HG03025 (cell line): ENCODE data around the gene DNAH3.
"Not testable (repeated sequence)": the region's sequence is repeated elsewhere in the genome, so short reads cannot be mapped to it uniquely, and the experiment has no call there.

Experiments
- ATAC-seq: cut with Tn5 transposase; IDR thresholded peaks from one replicate; pipeline ENCODE4 v1.9.1; 2021; ENCODE audit warnings: mild to moderate bottlenecking, moderate library complexity; ENCODE audit not compliant: unreplicated experiment, low FRiP score

DNAH3 gene

DNA sequence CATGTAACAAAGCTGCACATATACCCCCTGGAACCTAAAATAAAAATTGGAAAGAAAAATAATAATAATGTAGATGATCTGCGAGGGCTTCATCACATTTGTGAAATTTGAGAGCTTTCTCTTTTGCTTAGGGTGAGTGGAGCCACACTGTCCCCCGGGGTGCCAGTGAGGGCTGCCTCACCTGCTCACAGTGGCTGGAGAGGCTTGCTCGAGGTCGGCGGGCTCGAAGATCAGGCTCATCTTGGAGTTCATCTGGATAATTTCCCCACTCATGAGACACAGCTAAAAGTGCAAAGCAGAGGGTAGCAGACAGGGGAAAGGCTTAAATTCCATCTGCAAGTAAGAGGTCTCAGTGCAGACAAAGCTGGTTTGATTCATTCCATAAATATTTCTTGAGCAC, 123.8 kb downstream of the DNAH3 start:
- no peak for ATAC-seq

DNA sequence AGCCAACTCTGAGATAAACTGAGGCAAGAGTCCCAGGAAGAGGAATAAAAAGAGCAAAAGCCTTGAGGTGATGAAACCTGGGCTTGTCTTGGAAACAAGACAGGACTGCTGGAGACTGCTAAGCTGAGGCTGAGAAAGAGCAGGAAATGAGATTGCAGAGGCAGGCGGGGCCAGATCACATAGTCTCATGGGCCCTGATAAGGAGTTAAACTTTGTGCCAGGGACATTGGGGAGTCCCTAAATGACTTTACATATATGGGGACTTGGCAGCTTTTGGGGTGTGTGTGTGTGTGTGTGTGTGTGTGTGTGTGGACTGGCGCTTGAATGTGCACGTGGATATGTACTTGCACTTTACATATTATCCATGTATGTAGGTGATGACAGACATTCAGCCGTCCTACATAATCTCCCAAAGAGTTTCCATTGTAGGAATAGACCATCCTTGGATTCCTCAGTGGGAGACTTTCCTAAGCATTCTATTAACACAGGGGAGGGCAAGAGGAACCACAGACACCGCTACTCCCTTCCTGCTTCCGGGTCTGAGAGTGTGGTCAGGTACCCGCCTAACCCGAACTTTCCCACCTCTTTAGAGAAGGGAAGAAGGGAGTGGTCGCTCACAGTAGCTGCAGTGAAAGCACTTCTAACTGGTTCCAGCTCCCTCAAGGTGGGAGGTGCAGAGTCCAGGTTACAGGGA, 127.0 kb downstream of the DNAH3 start:
- no peak for ATAC-seq

DNA sequence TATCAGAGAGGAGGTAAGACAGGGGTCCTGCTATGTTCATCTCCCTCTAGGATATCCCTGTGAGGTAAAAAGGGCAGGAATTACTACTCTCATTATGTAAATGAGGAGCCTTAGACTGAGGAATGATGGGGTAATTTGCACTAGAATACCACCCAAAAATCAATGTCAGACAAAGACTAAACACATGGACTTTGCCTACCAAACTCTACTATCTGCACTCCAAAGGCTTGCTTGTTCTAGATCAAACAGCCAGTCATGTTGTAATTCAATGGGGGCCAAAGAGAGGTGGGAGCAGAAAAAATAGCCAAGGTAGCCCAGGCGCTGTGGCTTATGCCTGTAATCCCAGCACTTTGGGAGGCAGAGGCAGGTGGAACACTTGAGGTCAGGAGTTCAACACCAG, 129.3 kb downstream of the DNAH3 start:
- ATAC-seq: no peak

DNA sequence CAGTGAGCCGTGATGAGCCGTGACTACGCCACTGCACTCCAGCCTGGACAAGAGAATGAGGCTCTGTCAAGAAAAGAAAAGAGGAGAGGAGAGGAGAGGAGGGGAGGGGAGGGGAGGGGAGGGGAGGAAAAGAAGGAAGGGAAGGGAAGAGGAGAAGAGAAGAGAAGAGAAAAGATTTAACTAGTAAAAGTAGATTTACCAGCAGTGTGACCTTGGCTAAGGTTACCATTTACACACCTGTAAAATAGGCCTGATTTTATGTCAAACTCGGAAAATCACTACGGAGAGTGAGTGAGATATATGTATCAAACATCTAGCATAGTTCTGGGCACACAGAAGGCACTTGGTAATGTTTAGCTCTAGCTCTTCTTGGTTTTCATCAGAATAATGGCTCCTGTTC, 140.8 kb downstream of the DNAH3 start:
- ATAC-seq: no peak

DNA sequence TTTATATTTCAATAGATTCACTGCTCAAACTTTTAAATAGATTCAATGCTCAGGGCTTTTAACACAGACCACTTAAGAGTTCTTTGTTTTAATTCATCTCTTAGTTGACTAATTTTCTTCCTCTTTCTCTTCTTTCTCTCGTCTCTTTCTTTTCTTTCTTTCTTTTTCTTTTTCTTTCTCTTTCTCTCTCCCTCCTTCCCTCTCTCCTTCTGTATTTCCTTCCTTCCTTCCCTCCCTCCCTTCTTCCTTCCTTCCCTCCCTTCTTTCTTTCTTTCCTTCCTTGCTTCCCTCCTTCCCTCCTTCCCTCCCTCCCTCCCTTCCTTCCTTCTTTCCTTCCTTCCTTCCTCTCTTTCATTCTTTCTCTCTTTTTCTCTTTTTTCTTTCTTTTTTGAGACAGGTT, 145.6 kb downstream of the DNAH3 start:
- no peak for ATAC-seq

DNA sequence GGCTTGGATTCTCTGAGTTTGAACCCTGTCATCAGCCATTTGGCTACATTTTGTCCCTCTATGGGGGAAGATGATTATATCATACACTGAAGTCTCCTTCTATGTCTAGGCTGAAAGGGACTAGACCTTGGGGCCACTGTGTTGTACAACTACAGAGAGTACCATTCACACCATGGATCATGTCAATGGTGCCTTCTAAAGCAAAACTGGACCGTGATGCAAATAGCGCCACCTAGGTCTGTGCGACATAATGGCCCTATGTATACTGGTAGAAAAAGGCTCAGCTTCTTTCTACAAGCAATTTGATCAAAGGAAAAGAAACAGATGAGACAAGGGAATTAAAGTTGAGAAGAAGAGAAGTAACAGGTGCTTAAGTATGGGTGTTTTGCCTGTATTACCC, 149.4 kb downstream of the DNAH3 start:
- no peak for ATAC-seq

DNA sequence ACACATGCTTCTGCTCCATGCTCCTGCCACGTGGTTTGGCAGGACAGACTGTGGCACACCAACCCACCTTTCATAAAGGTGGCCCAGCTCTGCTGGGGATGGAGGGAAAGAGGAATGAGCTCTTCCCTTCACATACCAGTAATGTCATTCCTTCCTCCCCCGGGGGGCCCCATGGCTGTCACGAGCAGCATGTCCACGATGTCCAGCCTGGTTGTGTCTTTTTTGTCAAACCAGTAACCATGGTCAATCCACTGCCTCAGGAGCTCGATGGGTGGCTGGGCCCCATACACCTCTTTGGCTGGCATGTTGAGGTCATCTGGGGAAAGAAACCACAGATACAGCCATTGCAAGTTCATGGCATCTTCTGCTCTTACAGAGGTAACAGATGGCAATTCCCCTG, 153.5 kb downstream of the DNAH3 start:
- no peak for ATAC-seq

DNA sequence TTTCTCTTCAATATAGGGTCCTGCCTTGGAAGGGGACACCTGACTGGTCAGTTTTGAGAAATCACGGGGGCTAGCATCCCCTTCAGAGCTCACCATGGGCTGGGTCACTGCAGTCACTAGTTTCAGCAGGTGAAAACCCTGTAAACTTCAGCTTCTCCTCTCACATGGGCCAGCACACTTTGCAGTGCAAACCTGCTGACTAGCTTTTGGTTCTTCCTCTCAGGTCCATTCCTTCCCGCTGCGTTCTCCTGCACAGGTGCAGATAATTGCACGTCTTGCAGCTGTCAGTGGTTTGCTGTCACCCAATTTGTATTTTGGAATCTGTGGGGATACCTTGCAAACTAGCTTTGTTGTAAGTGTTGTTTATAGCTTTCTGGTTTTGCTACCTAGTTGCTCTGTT, 154.9 kb downstream of the DNAH3 start:
- no peak for ATAC-seq

DNA sequence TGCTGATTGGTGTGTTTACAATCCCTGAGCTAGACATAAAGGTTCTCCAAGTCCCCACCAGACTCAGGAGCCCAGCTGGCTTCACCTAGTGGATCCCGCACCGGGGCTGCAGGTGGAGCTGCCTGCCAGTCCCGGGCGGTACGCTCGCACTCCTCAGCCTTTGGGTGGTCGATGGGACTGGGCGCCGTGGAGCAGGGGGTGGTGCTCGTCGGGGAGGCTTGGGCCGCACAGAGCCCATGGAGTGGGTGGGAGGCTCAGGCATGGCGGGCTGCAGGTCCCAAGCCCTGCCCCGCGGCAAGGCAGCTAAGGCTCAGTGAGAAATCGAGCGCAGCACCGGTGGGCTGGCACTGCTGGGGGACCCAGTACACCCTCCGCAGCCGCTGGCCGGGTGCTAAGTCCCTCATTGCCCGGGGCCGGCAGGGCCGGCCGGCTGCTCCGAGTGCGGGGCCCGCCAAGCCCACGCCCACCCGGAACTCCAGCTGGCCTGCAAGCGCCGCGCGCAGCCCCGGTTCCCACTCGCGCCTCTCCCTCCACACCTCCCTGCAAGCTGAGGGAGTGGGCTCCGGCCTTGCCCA, 161.1 kb downstream of the DNAH3 start:
- ATAC-seq: not testable (repeated sequence)

DNA sequence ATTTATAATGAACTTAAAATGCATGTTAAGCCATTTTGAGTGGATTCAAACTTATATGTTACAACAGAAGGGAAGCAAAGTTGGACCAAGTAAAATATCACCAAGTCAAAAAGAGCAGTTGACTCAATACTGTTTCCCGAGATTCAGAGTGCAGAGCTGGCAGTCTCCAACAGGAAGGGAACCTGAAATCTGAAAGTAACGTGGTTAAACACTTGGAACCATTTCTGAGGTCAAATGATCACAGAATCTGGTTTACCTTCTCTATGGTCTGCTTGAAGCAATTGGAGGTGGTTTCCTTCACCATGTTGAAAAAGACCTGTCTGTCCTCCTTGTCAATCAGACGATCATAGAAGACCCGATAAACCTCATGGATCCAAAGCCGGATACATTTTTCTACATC, 163.6 kb downstream of the DNAH3 start:
- ATAC-seq: no peak

DNA sequence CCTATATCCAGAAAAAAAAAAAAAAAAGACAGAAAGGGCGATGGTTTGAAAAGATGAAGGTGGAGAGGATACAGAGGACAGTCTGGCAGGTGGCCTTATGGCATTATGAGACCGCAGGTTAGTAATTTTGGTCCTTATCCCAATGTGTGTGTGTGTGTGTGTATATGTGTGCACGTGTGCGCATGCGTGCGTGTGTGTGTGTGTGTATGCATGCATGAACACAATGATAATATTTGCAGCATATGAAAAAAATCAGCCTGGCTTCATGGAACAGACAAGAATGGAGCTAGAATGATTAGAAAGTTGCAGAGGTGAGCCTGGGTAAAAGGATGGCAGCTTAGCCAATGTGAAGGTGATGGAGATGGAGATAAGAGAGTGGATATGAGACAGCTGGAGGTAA, 166.6 kb downstream of the DNAH3 start:
- ATAC-seq: no peak

DNA sequence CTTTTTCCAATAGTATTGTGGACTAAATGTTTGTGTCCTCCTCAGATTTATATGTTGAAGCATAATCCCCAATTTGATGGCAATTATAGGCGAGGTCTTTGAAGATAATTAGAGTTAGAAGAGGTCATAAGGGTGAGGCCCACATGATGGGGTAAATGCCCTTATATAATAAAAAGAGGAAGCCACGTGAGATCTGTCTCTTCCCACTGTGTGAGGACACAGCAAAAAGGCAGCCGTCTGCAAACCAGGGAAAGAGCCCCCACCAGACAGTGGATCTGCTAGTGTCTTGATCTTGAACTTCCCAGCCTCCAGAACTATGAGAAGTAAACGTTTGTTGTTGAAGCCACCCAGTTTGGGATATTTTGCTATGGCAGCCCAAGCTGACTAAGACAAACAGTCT, 174.1 kb downstream of the DNAH3 start:
- no peak for ATAC-seq

DNA sequence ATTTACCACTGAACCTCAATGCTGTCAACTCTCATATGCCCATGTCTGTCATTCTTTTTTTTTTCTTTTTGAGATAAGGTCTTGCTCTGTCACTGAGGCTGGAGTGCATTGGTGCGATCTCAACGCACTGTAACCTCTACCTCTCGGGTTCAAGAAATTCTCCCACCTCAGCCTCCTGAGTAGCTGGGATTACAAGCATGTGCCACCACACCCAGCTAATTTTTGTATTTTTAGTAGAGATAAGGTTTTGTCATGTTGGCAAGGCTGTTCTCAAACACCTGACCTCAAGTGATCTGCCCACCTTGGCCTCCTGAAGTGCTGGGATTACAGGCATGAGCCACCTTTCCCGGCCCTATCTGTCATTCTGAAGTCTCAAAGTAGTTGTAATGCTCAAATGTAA, 177.4 kb downstream of the DNAH3 start:
- not testable (repeated sequence) for ATAC-seq

DNA sequence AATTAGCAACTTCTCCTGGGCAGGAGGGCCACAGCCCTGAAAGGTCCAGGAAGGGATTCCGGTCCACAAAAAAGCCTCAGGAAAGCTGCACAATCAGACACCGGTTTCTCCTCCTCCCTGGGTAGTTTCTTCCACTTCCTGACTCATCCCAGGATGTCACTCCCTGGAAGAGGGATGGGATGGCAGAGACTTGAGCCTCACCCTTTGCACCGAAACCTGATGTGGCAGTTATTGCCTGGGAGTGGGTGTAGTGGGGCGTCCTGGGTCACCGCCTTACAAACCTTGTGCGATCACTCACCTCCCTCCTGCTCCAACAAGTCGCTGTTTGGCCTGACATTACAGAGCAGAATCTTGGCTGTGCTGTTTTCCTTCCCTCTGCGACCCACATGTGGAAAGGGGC, 179.2 kb downstream of the DNAH3 start:
- ATAC-seq: no peak

DNA sequence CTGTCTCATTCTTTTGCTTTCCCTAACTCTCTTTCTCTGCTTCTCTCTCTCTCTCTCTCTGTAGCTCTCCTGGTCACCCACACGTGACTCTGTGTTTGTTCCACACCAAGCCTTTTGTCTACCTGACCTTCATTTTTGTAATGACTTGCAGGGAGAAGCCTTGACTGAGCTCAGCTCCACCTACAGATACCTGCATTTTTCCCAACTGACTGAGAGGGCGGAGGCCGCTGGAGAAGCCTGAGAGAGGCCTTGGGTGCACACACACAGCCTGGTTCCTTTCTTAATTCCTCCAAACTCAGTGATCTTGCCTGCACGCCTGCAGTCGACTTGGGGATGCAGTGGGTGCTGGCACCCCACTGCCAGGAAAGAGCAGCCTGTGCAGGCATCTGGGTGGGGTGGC, 181.3 kb downstream of the DNAH3 start:
- ATAC-seq: no peak

DNA sequence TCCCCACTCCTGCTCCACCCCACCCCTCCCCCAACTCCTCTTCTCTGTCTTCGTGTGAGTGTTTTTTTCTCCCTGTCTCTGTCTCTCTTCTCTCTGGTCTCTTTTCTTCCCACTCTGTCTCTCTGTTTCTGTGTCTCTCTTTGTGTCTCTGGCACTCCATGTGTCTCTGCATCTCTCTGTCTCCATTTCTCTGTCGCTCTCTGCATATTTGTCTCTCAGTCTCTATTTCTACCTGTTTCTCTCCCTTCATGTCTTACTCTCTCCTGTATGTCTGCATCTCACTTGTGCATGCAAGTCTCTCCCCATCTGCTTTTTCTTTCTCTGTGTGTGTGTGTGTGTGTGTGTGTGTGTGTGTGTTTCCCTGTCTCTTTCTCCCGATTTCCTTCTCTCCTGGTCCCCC, 181.9 kb downstream of the DNAH3 start:
- no peak for ATAC-seq

DNA sequence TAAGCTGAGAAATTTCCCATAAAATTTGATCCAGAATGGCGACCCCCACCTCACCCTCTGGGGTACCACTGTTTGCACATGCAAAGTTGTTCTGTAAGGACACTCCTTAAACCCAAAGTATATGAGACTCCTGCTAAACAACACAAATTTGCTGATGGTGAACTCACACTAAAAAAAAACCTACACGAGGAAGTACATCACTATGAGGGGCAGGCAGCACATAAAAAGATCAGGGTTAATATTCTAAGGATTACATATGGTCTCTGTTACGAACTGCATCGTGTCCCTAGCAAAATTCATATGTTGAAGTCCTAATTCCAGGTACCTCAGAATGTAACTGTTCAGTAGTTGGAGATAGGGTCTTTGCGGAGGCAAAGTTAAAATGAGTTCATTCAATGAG, 189.7 kb downstream of the DNAH3 start:
- ATAC-seq: no peak

DNA sequence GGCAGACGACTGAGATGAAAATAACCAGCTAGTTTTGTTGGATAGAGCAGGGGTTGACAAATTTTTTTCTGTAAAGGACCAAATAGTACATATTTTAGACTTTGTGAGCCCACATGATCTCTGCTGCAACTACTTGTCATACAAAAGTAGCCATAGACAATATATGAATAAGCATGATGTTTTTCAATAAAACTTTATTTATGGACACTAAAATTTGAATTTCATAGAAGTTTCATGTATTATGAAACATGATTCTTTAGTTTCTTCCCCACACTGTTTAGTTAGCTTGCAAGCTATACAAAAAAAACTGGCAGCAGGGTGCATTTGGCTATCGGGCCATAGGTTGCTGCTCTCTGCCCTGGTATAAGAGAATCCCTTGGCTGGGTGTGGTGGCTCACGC, 193.5 kb downstream of the DNAH3 start:
- ATAC-seq: no peak

DNA sequence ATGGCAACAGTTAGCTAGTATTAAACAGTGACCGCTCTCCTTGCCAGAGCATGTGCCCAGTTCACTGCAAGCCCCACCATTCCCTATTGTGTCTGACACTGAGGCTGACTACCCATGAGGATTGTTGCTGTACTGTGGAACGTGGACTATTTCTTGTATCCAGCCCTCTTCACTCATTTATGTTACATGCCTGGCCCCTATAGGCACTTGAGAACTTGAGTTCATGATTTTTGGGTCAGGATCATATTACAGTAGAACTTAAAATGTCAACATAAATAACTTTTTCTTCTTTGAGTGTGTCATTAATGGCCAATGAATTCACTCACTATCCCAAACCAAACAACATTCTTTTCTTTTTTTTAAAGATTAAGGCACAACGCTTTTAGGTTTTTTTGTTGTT, 194.3 kb downstream of the DNAH3 start:
- no peak for ATAC-seq

DNA sequence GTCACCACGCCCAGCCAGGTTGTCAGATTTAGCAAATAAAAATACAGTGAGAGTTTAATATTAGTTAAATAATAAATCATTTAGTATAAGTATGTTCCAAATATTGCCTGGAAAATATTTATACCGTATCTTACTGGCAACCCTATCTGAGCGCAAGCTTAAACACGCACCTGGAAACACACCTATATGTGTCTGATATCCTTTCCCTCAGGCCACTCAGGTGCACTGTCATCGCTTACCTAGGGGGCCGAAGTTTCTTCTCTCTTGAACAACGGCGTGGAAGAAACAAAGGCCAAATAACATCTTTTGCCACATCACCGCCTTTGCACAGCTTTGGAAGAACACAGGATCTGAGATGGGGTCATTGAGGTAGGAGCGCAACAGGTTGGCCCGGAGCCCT, 196.1 kb downstream of the DNAH3 start:
- no peak for ATAC-seq

DNA sequence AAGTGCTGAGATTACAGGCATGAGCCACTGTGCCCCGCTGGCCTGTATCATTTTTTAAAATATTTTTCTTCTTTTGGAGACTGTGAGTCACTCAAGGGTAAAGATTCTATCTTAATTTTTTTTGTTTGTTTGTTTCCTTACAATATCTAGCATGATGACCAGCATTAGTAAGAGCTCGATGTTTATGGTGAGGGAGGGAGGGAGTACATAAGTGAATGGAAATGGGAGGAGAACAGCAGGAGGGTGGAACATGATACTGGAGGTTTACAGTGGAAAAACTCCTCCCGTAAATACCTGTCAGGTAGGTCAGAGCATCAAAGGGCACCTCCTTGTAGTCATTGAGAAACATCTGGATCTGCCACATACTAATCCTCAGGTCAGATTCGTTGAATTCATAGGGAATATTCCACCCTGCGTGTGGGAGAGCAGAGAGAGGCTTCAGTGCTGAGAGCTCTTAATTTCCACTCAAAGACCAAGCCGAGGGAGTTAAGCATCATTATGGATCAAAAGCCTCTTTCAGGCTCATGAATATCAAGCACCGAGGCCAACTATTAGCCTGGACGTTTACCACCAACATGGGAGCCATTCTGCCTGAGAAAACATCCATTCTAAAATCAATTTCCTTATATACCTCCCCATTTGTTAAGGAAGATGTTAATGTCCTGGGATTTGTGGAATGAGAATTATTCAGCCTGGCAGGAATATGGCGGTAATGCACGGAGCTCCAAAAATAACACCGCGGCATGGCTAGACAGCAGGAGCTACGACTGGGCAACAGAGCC, 198.3 kb downstream of the DNAH3 start:
- no peak for ATAC-seq

DNA sequence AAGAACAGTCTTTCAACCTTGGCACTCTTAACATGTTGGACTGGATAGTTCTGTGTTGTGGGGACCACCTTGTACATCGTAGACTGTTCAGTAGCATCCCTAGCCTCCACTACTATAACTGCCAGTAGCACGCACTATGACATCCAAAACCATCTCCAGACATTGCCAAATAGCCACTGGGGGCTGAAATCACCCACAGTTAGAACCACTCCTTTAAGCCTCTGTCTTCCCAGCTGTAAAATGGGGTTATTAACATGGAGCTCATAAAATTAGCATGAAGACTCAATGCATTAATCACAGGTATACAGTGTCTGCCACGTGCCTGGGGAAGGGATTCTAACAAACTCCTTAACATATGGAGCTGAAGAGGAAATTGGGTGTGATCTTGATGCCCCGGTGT, 200.4 kb downstream of the DNAH3 start:
- no peak for ATAC-seq
